Astrocyte (in vitro differentiated cells and primary cell): ENCODE data around the gene TICAM1. TPM values are rescaled to one million over a fixed set of nuclear protein-coding genes. Genes with fewer than 3 reads are reported as not detected.
A peak's percentile ranks its signal among the peaks of the same experiment; 100 is the strongest.

Experiments used
- DNase-seq: peaks from one replicate; pipeline ENCODE4 v3.0.0-alpha.2; 2010; ENCODE audit warnings: low read depth
- FAIRE-seq: peaks from 2 replicates; lab custom pipeline; 2011; peaks lifted over from hg19 to GRCh38; lab: Jason Lieb, UNC
- H2AFZ ChIP-seq: 2 replicates; pipeline ENCODE4 v1.6.0; 2012; ENCODE audit warnings: low read depth, low read length, inconsistent platforms
- H3K27ac ChIP-seq: 2 replicates; pipeline ENCODE4 v1.5.1; 2011; ENCODE audit warnings: low read depth, low read length, inconsistent platforms
- H3K27me3 ChIP-seq: 2 replicates; pipeline ENCODE4 v1.6.0; 2011; ENCODE audit warnings: low read length, inconsistent platforms; ENCODE audit not compliant: insufficient read depth
- H3K36me3 ChIP-seq: 2 replicates; pipeline ENCODE4 v1.5.1; 2011; ENCODE audit warnings: low read length, inconsistent platforms; ENCODE audit not compliant: insufficient read depth
- H3K4me1 ChIP-seq: 2 replicates; pipeline ENCODE4 v1.5.1; 2011; ENCODE audit warnings: low read length, inconsistent platforms; ENCODE audit not compliant: insufficient read depth
- H3K4me2 ChIP-seq: 2 replicates; pipeline ENCODE4 v1.6.0; 2012; ENCODE audit warnings: low read length, inconsistent platforms
- H3K4me3 ChIP-seq: 2 replicates; pipeline ENCODE4 v1.5.1; 2011; ENCODE audit warnings: low read depth, mild to moderate bottlenecking, low read length, inconsistent platforms; ENCODE audit not compliant: insufficient read depth
- H3K79me2 ChIP-seq: 2 replicates; pipeline ENCODE4 v1.6.0; 2012; ENCODE audit warnings: mild to moderate bottlenecking, low read length, inconsistent platforms; ENCODE audit not compliant: insufficient read depth
- H3K9ac ChIP-seq: 2 replicates; pipeline ENCODE4 v1.6.0; 2012; ENCODE audit warnings: mild to moderate bottlenecking, low read length, inconsistent platforms
- H3K9me3 ChIP-seq: 2 replicates; pipeline ENCODE4 v1.5.1; 2012; ENCODE audit warnings: low read depth, mild to moderate bottlenecking, low read length, inconsistent platforms; ENCODE audit not compliant: insufficient read depth
- H4K20me1 ChIP-seq: 2 replicates; pipeline ENCODE4 v1.6.0; 2012; ENCODE audit warnings: low read length, inconsistent platforms; ENCODE audit not compliant: insufficient read depth
- H3K27ac Mint-ChIP-seq: one replicate; pipeline ENCODE4 v1.8.0; 2021; ENCODE audit warnings: mild to moderate bottlenecking, mixed read lengths; ENCODE audit not compliant: unreplicated experiment
- H3K27me3 Mint-ChIP-seq: one replicate; pipeline ENCODE4 v1.8.0; 2021; ENCODE audit warnings: low read depth, mixed read lengths; ENCODE audit not compliant: unreplicated experiment
- H3K36me3 Mint-ChIP-seq: one replicate; pipeline ENCODE4 v1.8.0; 2021; ENCODE audit warnings: low read depth, mixed read lengths; ENCODE audit not compliant: unreplicated experiment
- H3K4me1 Mint-ChIP-seq: one replicate; pipeline ENCODE4 v1.8.0; 2021; ENCODE audit warnings: low read depth, mixed read lengths; ENCODE audit not compliant: unreplicated experiment
- H3K4me3 Mint-ChIP-seq: one replicate; pipeline ENCODE4 v1.8.0; 2021; ENCODE audit warnings: mild to moderate bottlenecking, moderate library complexity, mixed read lengths; ENCODE audit not compliant: unreplicated experiment
- H3K9me3 Mint-ChIP-seq: one replicate; pipeline ENCODE4 v1.8.0; 2021; ENCODE audit warnings: mild to moderate bottlenecking, mixed read lengths; ENCODE audit not compliant: unreplicated experiment
- CTCF ChIP-seq: IDR thresholded peaks from 2 replicates; pipeline ENCODE4 v1.5.1; 2011; ENCODE audit warnings: low read depth, mild to moderate bottlenecking, inconsistent platforms, low read length, moderate library complexity; ENCODE audit not compliant: insufficient read depth
- EZH2 ChIP-seq: IDR thresholded peaks from 2 replicates; pipeline ENCODE4 v1.6.1; 2012; ENCODE audit warnings: mild to moderate bottlenecking, low read length, inconsistent platforms; ENCODE audit not compliant: insufficient read depth
- total RNA-seq: library from RNA; stranded (reverse); gene quantifications from 2 replicates; pipeline ENCODE4 v1.2.1, GENCODE V29; 2021

The TICAM1 gene
- total RNA-seq, 1 donor from 2014 or later = 10.0 TPM

- no peak for FAIRE-seq
- no peaks in the 10 kb centered on the region for H3K9me3 ChIP-seq
- H3K4me3 Mint-ChIP-seq = no peak overlapping the region
These were observed 40.2 kb upstream of the TICAM1 start for GRCh38 chr19:4871711-4872110.

GRCh38 chr19:4870025-4870700 lies 38.7 kb upstream of the TICAM1 start:
- H3K27me3 ChIP-seq = peaks cover 3% of the 10 kb centered on the region
- peaks cover 6% of the 10 kb centered on the region for H3K27me3 Mint-ChIP-seq
- peak overlapping the region; percentile 34 for H3K9ac ChIP-seq
- peaks cover 2% of the 10 kb centered on the region for H3K4me1 Mint-ChIP-seq
- H3K27ac Mint-ChIP-seq = peak overlapping the region; percentile 78
- peak overlapping the region; percentile 71 for H3K4me3 Mint-ChIP-seq
- H3K9me3 Mint-ChIP-seq = no peaks in the 10 kb centered on the region
- FAIRE-seq (peak; percentile 45), DNase-seq (peak; percentile 88)
- TF ChIP-seq EZH2 (no peak), CTCF (no peak)
- H3K36me3 Mint-ChIP-seq = peaks cover 7% of the 10 kb centered on the region
- peaks cover 22% of the 10 kb centered on the region for H3K79me2 ChIP-seq
- H3K36me3 ChIP-seq = no peaks in the 10 kb centered on the region
- no peak overlapping the region for H2AFZ ChIP-seq
- H3K9me3 ChIP-seq = no peaks in the 10 kb centered on the region
- H4K20me1 ChIP-seq = peaks cover 14% of the 10 kb centered on the region
- peak overlapping the region; percentile 72 for H3K27ac ChIP-seq
- no peak overlapping the region for H3K4me3 ChIP-seq
- H3K4me1 ChIP-seq = peaks cover 17% of the 10 kb centered on the region
- H3K4me2 ChIP-seq = peak overlapping the region; percentile 32

More at GRCh38 chr19:4871711-4872110, 40.2 kb upstream of the TICAM1 start:
- TF ChIP-seq CTCF = no peak
- TF ChIP-seq EZH2 = no peak
- DNase-seq = no peak
- Histone ChIP-seq H3K9ac (no peak overlapping the region), H3K27ac (no peak overlapping the region), H3K4me1 (peaks cover 10% of the 10 kb centered on the region), H3K4me2 (no peak overlapping the region), H3K79me2 (peaks cover 7% of the 10 kb centered on the region), H2AFZ (no peak overlapping the region), H3K36me3 (no peaks in the 10 kb centered on the region), H3K27me3 (peaks cover 3% of the 10 kb centered on the region), H3K4me3 (no peak overlapping the region), H4K20me1 (peaks cover 2% of the 10 kb centered on the region)
- H3K4me1 Mint-ChIP-seq = peaks cover 2% of the 10 kb centered on the region
- H3K27ac Mint-ChIP-seq = no peak overlapping the region
- peaks cover 5% of the 10 kb centered on the region for H3K36me3 Mint-ChIP-seq
- peaks cover 6% of the 10 kb centered on the region for H3K27me3 Mint-ChIP-seq
- no peaks in the 10 kb centered on the region for H3K9me3 Mint-ChIP-seq

GRCh38 chr19:4868286-4868834 lies 36.8 kb upstream of the TICAM1 start:
- Histone ChIP-seq H3K4me3 (no peak overlapping the region), H2AFZ (no peak overlapping the region), H3K79me2 (peaks cover 40% of the 10 kb centered on the region), H3K36me3 (no peaks in the 10 kb centered on the region), H3K4me1 (peaks cover 17% of the 10 kb centered on the region), H4K20me1 (peaks cover 32% of the 10 kb centered on the region), H3K4me2 (peak overlapping the region; percentile 97), H3K27ac (peak overlapping the region; percentile 87), H3K9me3 (no peaks in the 10 kb centered on the region), H3K27me3 (no peaks in the 10 kb centered on the region), H3K9ac (no peak overlapping the region)
- TF ChIP-seq EZH2 (no peak), CTCF (no peak)
- Mint-ChIP-seq H3K27me3 (no peaks in the 10 kb centered on the region), H3K4me1 (peaks cover 4% of the 10 kb centered on the region), H3K27ac (no peak overlapping the region), H3K4me3 (peak overlapping the region; percentile 74), H3K36me3 (peaks cover 7% of the 10 kb centered on the region), H3K9me3 (no peaks in the 10 kb centered on the region)
- FAIRE-seq = no peak
- DNase-seq = no peak
